Trophoblast cell (in vitro differentiated cells and primary cell): Measurements from ENCODE around the gene PPP2R3A.

Source experiments
- DNase-seq, 2 donors: peaks; one replicate each; pipeline ENCODE4 v3.0.0-alpha.2; 2016
- H2AFZ ChIP-seq: 2 replicates; pipeline ENCODE4 v1.6.1; 2013; ENCODE audit warnings: low read length, moderate library complexity, mild to moderate bottlenecking; ENCODE audit not compliant: insufficient read depth, poor library complexity
- H2AK5ac ChIP-seq: 2 replicates; pipeline ENCODE4 v1.6.1; 2013; ENCODE audit warnings: mild to moderate bottlenecking, low read length
- H2BK120ac ChIP-seq: 2 replicates; pipeline ENCODE4 v1.6.1; 2013; ENCODE audit warnings: low read length, mild to moderate bottlenecking, moderate library complexity; ENCODE audit not compliant: insufficient read depth, poor library complexity
- H2BK12ac ChIP-seq: 2 replicates; pipeline ENCODE4 v1.6.1; 2013; ENCODE audit warnings: mild to moderate bottlenecking, low read length, moderate library complexity
- H2BK5ac ChIP-seq: 2 replicates; pipeline ENCODE4 v1.6.1; 2013; ENCODE audit warnings: low read length, low read depth, moderate library complexity, mild to moderate bottlenecking; ENCODE audit not compliant: poor library complexity
- H3K14ac ChIP-seq: 2 replicates; pipeline ENCODE4 v1.6.1; 2013; ENCODE audit warnings: mild to moderate bottlenecking, low read length
- H3K18ac ChIP-seq: 2 replicates; pipeline ENCODE4 v1.6.1; 2013; ENCODE audit warnings: mild to moderate bottlenecking, low read length
- H3K23ac ChIP-seq: 2 replicates; pipeline ENCODE4 v1.6.1; 2013; ENCODE audit warnings: low read length
- H3K27ac ChIP-seq: 2 replicates; pipeline ENCODE4 v1.5.1; 2013; ENCODE audit warnings: low read depth, mild to moderate bottlenecking, inconsistent platforms, low read length, moderate library complexity
- H3K27me3 ChIP-seq: 2 replicates; pipeline ENCODE4 v1.6.1; 2013; ENCODE audit warnings: inconsistent platforms, mild to moderate bottlenecking, low read length, moderate library complexity; ENCODE audit not compliant: insufficient read depth
- H3K36me3 ChIP-seq, 2 experiments: 1 replicate in 1 of 2; 2 replicates in 1 of 2; pipeline ENCODE4 v1.6.1; 2013; ENCODE audit warnings: low read length in 2 of 2, mild to moderate bottlenecking in 2 of 2, moderate library complexity in 1 of 2; ENCODE audit not compliant: insufficient read depth in 2 of 2, control insufficient read depth in 1 of 2
- H3K4ac ChIP-seq: 2 replicates; pipeline ENCODE4 v1.6.1; 2013; ENCODE audit warnings: low read depth, mild to moderate bottlenecking, low read length, moderate library complexity
- H3K4me1 ChIP-seq, 2 experiments: 1 replicate in 1 of 2; 2 replicates in 1 of 2; pipeline ENCODE4 v1.6.1; 2013; ENCODE audit warnings: low read length in 2 of 2, mild to moderate bottlenecking in 2 of 2, moderate library complexity in 1 of 2; ENCODE audit not compliant: insufficient read depth in 2 of 2, control insufficient read depth in 1 of 2
- H3K4me2 ChIP-seq: 2 replicates; pipeline ENCODE4 v1.6.1; 2013; ENCODE audit warnings: inconsistent platforms, mild to moderate bottlenecking, low read length, moderate library complexity
- H3K4me3 ChIP-seq: 2 replicates; pipeline ENCODE4 v1.5.1; 2013; ENCODE audit warnings: mild to moderate bottlenecking, low read depth, low read length, inconsistent platforms
- H3K79me1 ChIP-seq: one replicate; pipeline ENCODE4 v1.6.1; 2013; ENCODE audit warnings: low read length
- H3K79me2 ChIP-seq: 2 replicates; pipeline ENCODE4 v1.6.1; 2013; ENCODE audit warnings: low read length, mild to moderate bottlenecking; ENCODE audit not compliant: control insufficient read depth, insufficient read depth, poor library complexity
- H3K9ac ChIP-seq: 2 replicates; pipeline ENCODE4 v1.6.1; 2013; ENCODE audit warnings: mild to moderate bottlenecking, low read length
- H3K9me3 ChIP-seq: 2 replicates; pipeline ENCODE4 v1.6.1; 2013; ENCODE audit warnings: low read depth, mild to moderate bottlenecking, control low read depth, inconsistent platforms, low read length; ENCODE audit not compliant: insufficient read depth
- H4K12ac ChIP-seq: 2 replicates; pipeline ENCODE4 v1.6.1; 2013; ENCODE audit warnings: low read depth, mild to moderate bottlenecking, low read length, moderate library complexity
- H4K8ac ChIP-seq: 2 replicates; pipeline ENCODE4 v1.6.1; 2013; ENCODE audit warnings: low read depth, mild to moderate bottlenecking, low read length, moderate library complexity
- H4K91ac ChIP-seq: one replicate; pipeline ENCODE4 v1.6.1; 2013; ENCODE audit warnings: low read depth, mild to moderate bottlenecking, low read length, moderate library complexity
- WGBS: extraction: QIAGEN DNeasy Blood & Tissue Kit; methylation state at CpG from one replicate; pipeline ENCODE4 v1.1.7; 2013; ENCODE audit warnings: missing lambda C conversion rate; ENCODE audit not compliant: insufficient read length, insufficient coverage; ENCODE audit errors: extremely low coverage; 5-methylcytosine and 5-hydroxymethylcytosine counted together

Gene PPP2R3A

DNA sequence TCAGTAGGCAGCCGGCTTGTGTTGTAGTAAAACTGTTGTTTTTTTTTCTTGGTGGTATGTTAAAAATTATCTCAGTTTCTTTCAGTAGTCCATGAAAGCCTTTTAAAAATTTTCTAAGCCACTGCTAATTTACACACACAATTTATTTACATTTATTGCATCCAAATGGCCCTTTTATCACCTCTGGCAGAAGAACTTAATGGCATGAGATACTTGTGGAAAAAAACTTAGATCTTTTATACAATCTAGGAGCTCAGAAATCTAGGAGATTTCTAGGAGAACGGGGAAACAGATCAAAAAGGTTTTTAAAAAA is 1.4 kb downstream of the PPP2R3A start:
- H2AFZ ChIP-seq: no peak overlapping the region
- no peak overlapping the region for H3K18ac ChIP-seq
- no peak overlapping the region for H3K27ac ChIP-seq
- H4K91ac ChIP-seq: no peak overlapping the region
- H3K23ac ChIP-seq: no peak overlapping the region
- peak overlapping the region; percentile 72 for H3K4me2 ChIP-seq
- WGBS: no CpG with 5 or more reads among the region's 2 CpGs
- peaks cover 0 to 2% of the 10 kb centered on the region in 2 experiments for H3K36me3 ChIP-seq
- peaks cover 15% of the 10 kb centered on the region for H3K79me2 ChIP-seq
- peaks cover 0 to 10% of the 10 kb centered on the region in 2 experiments for H3K4me1 ChIP-seq
- no peaks in the 10 kb centered on the region for H3K27me3 ChIP-seq
- peak overlapping the region; percentile 73 for H2BK5ac ChIP-seq
- H4K8ac ChIP-seq: peak overlapping the region; percentile 47
- H2BK120ac ChIP-seq: no peak overlapping the region
- no peak overlapping the region for H3K4me3 ChIP-seq
- DNase-seq: no peak
- peak overlapping the region; percentile 91 for H3K4ac ChIP-seq
- peaks cover 10% of the 10 kb centered on the region for H3K79me1 ChIP-seq
- no peak overlapping the region for H2AK5ac ChIP-seq
- no peak overlapping the region for H4K12ac ChIP-seq
- H3K14ac ChIP-seq: peak overlapping the region; percentile 61
- H3K9me3 ChIP-seq: no peaks in the 10 kb centered on the region
- no peak overlapping the region for H3K9ac ChIP-seq
- no peak overlapping the region for H2BK12ac ChIP-seq

DNA sequence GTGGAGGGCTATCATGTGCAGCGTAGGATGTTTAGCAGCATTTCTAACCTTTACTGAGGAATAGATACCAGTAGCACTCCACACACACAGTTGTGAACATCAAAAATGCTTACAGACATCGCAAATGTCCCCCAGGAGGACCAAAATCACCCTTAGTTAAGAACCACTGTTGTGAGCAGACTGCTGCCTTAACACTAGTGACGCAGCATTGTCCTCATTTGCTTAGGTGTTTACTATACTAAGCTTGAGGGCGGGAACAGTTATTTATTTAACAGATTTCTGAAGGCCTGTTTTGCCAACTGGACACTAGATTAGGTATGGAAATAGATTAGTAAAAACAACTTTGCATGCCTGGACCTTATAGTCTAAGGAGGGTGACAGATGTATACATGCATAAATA is 2.3 kb downstream of the PPP2R3A start:
- no peak overlapping the region for H2AFZ ChIP-seq
- H3K9me3 ChIP-seq: no peaks in the 10 kb centered on the region
- H3K4me3 ChIP-seq: no peak overlapping the region
- H3K36me3 ChIP-seq: peaks cover 0 to 2% of the 10 kb centered on the region in 2 experiments
- H3K4me1 ChIP-seq: peaks cover 0 to 10% of the 10 kb centered on the region in 2 experiments
- H2BK5ac ChIP-seq: no peak overlapping the region
- H3K4ac ChIP-seq: no peak overlapping the region
- H3K79me1 ChIP-seq: peaks cover 10% of the 10 kb centered on the region
- H4K91ac ChIP-seq: no peak overlapping the region
- no CpG with 5 or more reads among the region's 4 CpGs for WGBS
- H4K8ac ChIP-seq: no peak overlapping the region
- H2BK12ac ChIP-seq: no peak overlapping the region
- H3K27me3 ChIP-seq: no peaks in the 10 kb centered on the region
- DNase-seq: no peak
- no peak overlapping the region for H3K23ac ChIP-seq
- no peak overlapping the region for H3K14ac ChIP-seq
- H4K12ac ChIP-seq: no peak overlapping the region
- no peak overlapping the region for H3K18ac ChIP-seq
- no peak overlapping the region for H3K9ac ChIP-seq
- no peak overlapping the region for H2BK120ac ChIP-seq
- H3K27ac ChIP-seq: no peak overlapping the region
- peaks cover 15% of the 10 kb centered on the region for H3K79me2 ChIP-seq
- no peak overlapping the region for H2AK5ac ChIP-seq
- H3K4me2 ChIP-seq: peak overlapping the region; percentile 38

DNA sequence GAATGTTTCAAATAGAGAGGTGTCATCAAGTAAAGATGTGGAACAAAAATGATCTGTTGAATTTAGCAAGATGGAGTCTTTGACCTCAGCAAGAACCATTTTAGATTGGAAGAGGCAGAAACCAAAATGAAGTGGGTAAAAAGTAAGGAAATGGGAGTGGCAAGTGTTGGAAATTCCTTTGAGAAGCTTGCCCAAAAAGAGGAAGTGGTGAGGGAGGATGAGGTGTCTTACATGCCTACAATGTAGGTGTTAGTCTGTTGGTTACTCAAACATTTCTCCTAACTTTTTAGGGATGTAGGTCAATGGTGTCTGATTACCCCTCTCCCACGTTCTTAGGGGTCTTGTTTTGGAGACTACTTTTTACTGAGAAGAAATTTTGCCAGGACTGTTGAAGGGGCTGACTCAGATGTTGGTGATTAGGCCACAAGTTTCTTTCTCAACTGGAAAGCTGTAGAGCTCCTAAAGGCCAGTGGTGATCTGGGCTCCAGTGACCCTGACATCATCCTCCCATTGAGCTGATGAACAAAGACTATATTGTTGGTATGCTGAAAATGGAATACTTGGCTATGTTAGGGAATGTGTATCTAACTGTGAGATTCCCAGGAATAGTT is 5.1 kb downstream of the PPP2R3A start:
- no peaks in the 10 kb centered on the region for H3K9me3 ChIP-seq

DNA sequence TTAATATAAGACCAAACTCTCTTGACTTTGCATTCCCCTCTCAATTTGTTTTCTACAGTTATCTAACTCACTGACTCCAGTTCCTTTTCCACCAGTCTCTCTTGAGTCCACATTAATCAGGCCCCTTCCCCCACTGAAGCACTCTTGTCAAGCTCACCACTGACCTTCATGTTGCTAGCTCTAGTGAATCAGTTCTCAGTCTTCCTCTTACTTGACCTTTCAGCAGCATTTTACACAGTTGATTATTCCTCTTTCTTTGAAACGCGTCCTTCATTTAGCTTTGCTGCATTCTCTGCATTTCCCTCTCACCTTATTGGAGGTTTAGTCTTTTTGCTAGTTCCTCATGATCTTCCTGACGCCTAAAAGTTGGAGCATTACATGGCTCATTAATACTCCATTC is 8.3 kb downstream of the PPP2R3A start:
- DNase-seq: no peak
- H3K23ac ChIP-seq: no peak overlapping the region
- H2AK5ac ChIP-seq: no peak overlapping the region
- no peak overlapping the region for H4K91ac ChIP-seq
- H3K79me1 ChIP-seq: no peaks in the 10 kb centered on the region
- no peak overlapping the region for H2AFZ ChIP-seq
- no peak overlapping the region for H4K12ac ChIP-seq
- H3K9ac ChIP-seq: no peak overlapping the region
- no peaks in the 10 kb centered on the region for H3K9me3 ChIP-seq
- H2BK5ac ChIP-seq: no peak overlapping the region
- no peak overlapping the region for H2BK120ac ChIP-seq
- no peak overlapping the region for H3K4me3 ChIP-seq
- no peaks in the 10 kb centered on the region for H3K27me3 ChIP-seq
- H3K4ac ChIP-seq: no peak overlapping the region
- peaks cover 2 to 5% of the 10 kb centered on the region in 2 experiments for H3K4me1 ChIP-seq
- H3K4me2 ChIP-seq: no peak overlapping the region
- H2BK12ac ChIP-seq: no peak overlapping the region
- H3K79me2 ChIP-seq: no peaks in the 10 kb centered on the region
- H3K27ac ChIP-seq: no peak overlapping the region
- WGBS: no CpG with 5 or more reads among the region's 3 CpGs
- H3K18ac ChIP-seq: no peak overlapping the region
- H4K8ac ChIP-seq: no peak overlapping the region
- H3K14ac ChIP-seq: no peak overlapping the region
- no peaks in the 10 kb centered on the region for H3K36me3 ChIP-seq

More for the DNA sequence above, 5.1 kb downstream of the PPP2R3A start:
- H3K79me1 ChIP-seq: peaks cover 8% of the 10 kb centered on the region
- H4K12ac ChIP-seq: no peak overlapping the region
- DNase-seq: peak in 1 of 2 donors; percentile 13
- no peak overlapping the region for H2BK12ac ChIP-seq
- H3K4me2 ChIP-seq: no peak overlapping the region
- no peak overlapping the region for H3K18ac ChIP-seq
- H2BK120ac ChIP-seq: no peak overlapping the region
- H3K9ac ChIP-seq: no peak overlapping the region
- no peak overlapping the region for H3K27ac ChIP-seq
- no peak overlapping the region for H4K8ac ChIP-seq
- H3K4ac ChIP-seq: no peak overlapping the region
- no peak overlapping the region for H2BK5ac ChIP-seq
- no peak overlapping the region for H3K14ac ChIP-seq
- H3K27me3 ChIP-seq: no peaks in the 10 kb centered on the region
- peaks cover 0 to 2% of the 10 kb centered on the region in 2 experiments for H3K36me3 ChIP-seq
- H2AFZ ChIP-seq: no peak overlapping the region
- H3K4me3 ChIP-seq: no peak overlapping the region
- peaks cover 14% of the 10 kb centered on the region for H3K79me2 ChIP-seq
- no peak overlapping the region for H3K23ac ChIP-seq
- H2AK5ac ChIP-seq: no peak overlapping the region
- H4K91ac ChIP-seq: no peak overlapping the region
- no CpG with 5 or more reads among the region's 1 CpG for WGBS
- H3K4me1 ChIP-seq: peaks cover 2 to 13% of the 10 kb centered on the region in 2 experiments
